GM23248 (cell line): Measurements from ENCODE around the gene IGFBP3.

ENCODE experiments used
- EZH2 ChIP-seq: fragments of 200-600 bp; sonication (generic); IDR thresholded peaks from 2 replicates; pipeline ENCODE4 v1.6.1; 2018; ENCODE audit warnings: antibody characterized with exemption, mild to moderate bottlenecking; ENCODE audit not compliant: insufficient read depth, poor library complexity, severe bottlenecking
- EZH2phosphoT487 ChIP-seq: fragments of 200-600 bp; sonication (generic); IDR thresholded peaks from 2 replicates; pipeline ENCODE4 v1.6.1; 2018; ENCODE audit warnings: antibody characterized with exemption, moderate library complexity, mild to moderate bottlenecking, low read depth; ENCODE audit not compliant: insufficient read depth

GRCh38 chr7:45923290-45923689 lies 2.2 kb upstream of the IGFBP3 start:
- TF ChIP-seq EZH2phosphoT487: no peak
- TF ChIP-seq EZH2: no peak
